Neuronal stem cell (in vitro differentiated cells): ENCODE results near the gene RFX1.

ENCODE experiments used
- DNase-seq: peaks from one replicate; pipeline ENCODE4 v3.0.0-alpha.2; 2013; ENCODE audit warnings: low spot score
- H2AFZ ChIP-seq: one replicate; pipeline ENCODE4 v1.6.1; 2013; ENCODE audit warnings: mild to moderate bottlenecking, low read length, inconsistent platforms
- H2AK5ac ChIP-seq: 2 replicates; pipeline ENCODE4 v1.6.1; 2013; ENCODE audit warnings: low read depth, mild to moderate bottlenecking, inconsistent platforms, low read length, moderate library complexity, mixed read lengths
- H2BK120ac ChIP-seq: 2 replicates; pipeline ENCODE4 v1.6.1; 2013; ENCODE audit warnings: low read depth, mild to moderate bottlenecking, inconsistent platforms, low read length, moderate library complexity, mixed read lengths
- H2BK12ac ChIP-seq: one replicate; pipeline ENCODE4 v1.6.1; 2013; ENCODE audit warnings: low read length, inconsistent platforms
- H2BK15ac ChIP-seq: 2 replicates; pipeline ENCODE4 v1.6.1; 2013; ENCODE audit warnings: mild to moderate bottlenecking, low read length, inconsistent platforms, mixed read lengths
- H2BK5ac ChIP-seq: one replicate; pipeline ENCODE4 v1.6.1; 2013; ENCODE audit warnings: inconsistent platforms, mild to moderate bottlenecking, low read length, moderate library complexity
- H3K14ac ChIP-seq: one replicate; pipeline ENCODE4 v1.6.1; 2013; ENCODE audit warnings: low read length, inconsistent platforms
- H3K18ac ChIP-seq: 2 replicates; pipeline ENCODE4 v1.6.1; 2013; ENCODE audit warnings: low read length, inconsistent platforms
- H3K23ac ChIP-seq: 2 replicates; pipeline ENCODE4 v1.6.1; 2013; ENCODE audit warnings: low read depth, mild to moderate bottlenecking, mixed read lengths, low read length, inconsistent platforms; ENCODE audit not compliant: poor library complexity
- H3K27ac ChIP-seq: replicated peaks from 3 replicates; pipeline ENCODE4 v1.5.1; 2013; ENCODE audit warnings: low read length, inconsistent platforms
- H3K27me3 ChIP-seq, 3 experiments: 2 replicates each; pipeline ENCODE4 v1.6.1; 2013; ENCODE audit warnings: low read length in 3 of 3, mild to moderate bottlenecking in 2 of 3, inconsistent platforms in 1 of 3, low read depth in 1 of 3, mixed read lengths in 1 of 3, moderate library complexity in 1 of 3; ENCODE audit not compliant: control insufficient read depth in 3 of 3, insufficient read depth in 3 of 3
- H3K36me3 ChIP-seq, 2 donors: replicated peaks in 1 of 2; 2 replicates each; pipeline ENCODE4 v1.6.1; 2013; ENCODE audit warnings: low read length in 2 of 2; ENCODE audit not compliant: control insufficient read depth in 2 of 2, insufficient read depth in 2 of 2
- H3K4ac ChIP-seq: 2 replicates; pipeline ENCODE4 v1.6.1; 2013; ENCODE audit warnings: inconsistent platforms, mild to moderate bottlenecking, low read length, moderate library complexity
- H3K4me1 ChIP-seq, 2 donors: 1 replicate in 1 of 2; 2 replicates in 1 of 2; pipeline ENCODE4 v1.6.1; 2013; ENCODE audit warnings: low read length in 2 of 2, low read depth in 1 of 2; ENCODE audit not compliant: control insufficient read depth in 2 of 2, insufficient read depth in 1 of 2
- H3K4me2 ChIP-seq: one replicate; pipeline ENCODE4 v1.6.1; 2013; ENCODE audit warnings: mild to moderate bottlenecking, low read length, inconsistent platforms; ENCODE audit not compliant: insufficient read depth, poor library complexity, severe bottlenecking
- H3K4me3 ChIP-seq, 2 donors: 2 replicates each; pipeline ENCODE4 v1.5.1; 2013; ENCODE audit warnings: low read length in 2 of 2, mild to moderate bottlenecking in 2 of 2, inconsistent platforms in 1 of 2, moderate library complexity in 1 of 2
- H3K79me1 ChIP-seq: one replicate; pipeline ENCODE4 v1.6.1; 2013; ENCODE audit warnings: low read depth, mild to moderate bottlenecking, inconsistent platforms, low read length, moderate library complexity
- H3K9ac ChIP-seq: one replicate; pipeline ENCODE4 v1.6.1; 2013; ENCODE audit warnings: mild to moderate bottlenecking, low read depth, low read length, inconsistent platforms; ENCODE audit not compliant: poor library complexity
- H3K9me3 ChIP-seq, 2 donors: replicated peaks in 1 of 2; 2 replicates each; pipeline versions ENCODE3 to v1.6.1; 2013; ENCODE audit warnings: low read length in 2 of 2, mild to moderate bottlenecking in 2 of 2, inconsistent platforms in 1 of 2, low read depth in 1 of 2, mixed read lengths in 1 of 2, moderate library complexity in 1 of 2; ENCODE audit not compliant: control insufficient read depth in 2 of 2, insufficient read depth in 1 of 2
- H4K8ac ChIP-seq: one replicate; pipeline ENCODE4 v1.6.1; 2013; ENCODE audit warnings: low read depth, mild to moderate bottlenecking, inconsistent platforms, low read length, moderate library complexity
- H4K91ac ChIP-seq: one replicate; pipeline ENCODE4 v1.6.1; 2013; ENCODE audit warnings: low read length, low read depth, mild to moderate bottlenecking, inconsistent platforms; ENCODE audit not compliant: poor library complexity
- WGBS, 2 donors: extraction: QIAGEN DNeasy Blood & Tissue Kit; methylation state at CpG; one replicate each; pipeline ENCODE4 v1.1.7; 2013; ENCODE audit warnings: missing lambda C conversion rate in 2 of 2, mixed read lengths in 1 of 2; ENCODE audit not compliant: insufficient read length in 2 of 2, insufficient replicate concordance in 1 of 2; ENCODE audit errors: extremely low coverage in 2 of 2; 5-methylcytosine and 5-hydroxymethylcytosine counted together

RFX1 gene

DNA sequence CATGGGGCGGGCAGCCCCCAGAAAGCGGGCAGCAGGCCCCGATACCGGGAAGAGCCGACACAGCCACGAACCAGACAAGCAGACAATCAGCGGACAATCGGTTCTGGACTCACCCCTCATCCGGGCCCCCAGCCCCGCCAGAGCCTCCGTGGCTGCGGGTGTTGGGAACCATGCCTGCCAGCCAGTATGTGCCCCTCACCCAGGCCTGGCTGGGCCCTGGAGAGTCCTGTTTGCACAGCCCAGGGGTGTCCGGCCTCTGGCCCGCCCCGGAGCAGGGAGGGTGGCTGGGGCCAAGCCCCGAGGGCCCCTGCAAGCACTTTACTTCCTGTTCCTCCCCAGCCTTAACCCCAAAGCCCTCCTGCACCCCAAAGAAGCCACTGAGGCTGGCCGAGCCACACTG lies 75.7 kb downstream of the RFX1 start:
- H4K8ac ChIP-seq = no peak overlapping the region
- WGBS, 2 donors = no CpG with 5 or more reads among the region's 17 CpGs
- H2BK5ac ChIP-seq = peak overlapping the region; percentile 53
- H3K18ac ChIP-seq = no peak overlapping the region
- H3K23ac ChIP-seq = no peak overlapping the region
- peaks cover 24 to 30% of the 10 kb centered on the region in 2 donors for H3K36me3 ChIP-seq
- no peaks in the 10 kb centered on the region for H3K79me1 ChIP-seq
- no peaks in the 10 kb centered on the region for H3K9me3 ChIP-seq
- no peak overlapping the region for H3K4me3 ChIP-seq
- peaks cover 0 to 7% of the 10 kb centered on the region in 2 donors for H3K4me1 ChIP-seq
- DNase-seq = no peak
- H3K4ac ChIP-seq = no peak overlapping the region
- H3K14ac ChIP-seq = no peak overlapping the region
- no peak overlapping the region for H3K9ac ChIP-seq
- H2BK15ac ChIP-seq = no peak overlapping the region
- H2BK12ac ChIP-seq = no peak overlapping the region
- H2AFZ ChIP-seq = no peak overlapping the region
- H3K4me2 ChIP-seq = no peak overlapping the region
- H3K27me3 ChIP-seq = peaks cover 0 to 2% (median 0%) of the 10 kb centered on the region in 3 experiments
- H2AK5ac ChIP-seq = no peak overlapping the region
- H2BK120ac ChIP-seq = no peak overlapping the region
- no peak overlapping the region for H3K27ac ChIP-seq
- H4K91ac ChIP-seq = no peak overlapping the region

- H4K8ac ChIP-seq = no peak overlapping the region
- no peak overlapping the region for H3K27ac ChIP-seq
- no peak overlapping the region for H4K91ac ChIP-seq
- no peak overlapping the region for H2BK12ac ChIP-seq
- peaks cover 26 to 34% of the 10 kb centered on the region in 2 donors for H3K36me3 ChIP-seq
- no peak overlapping the region for H2AFZ ChIP-seq
- peak overlapping the region; percentile 53 for H3K4ac ChIP-seq
- H3K4me2 ChIP-seq = no peak overlapping the region
- H3K18ac ChIP-seq = no peak overlapping the region
- no peak overlapping the region for H2BK15ac ChIP-seq
- no peak overlapping the region for H3K4me3 ChIP-seq
- H3K9ac ChIP-seq = no peak overlapping the region
- H2BK5ac ChIP-seq = peak overlapping the region; percentile 53
- H2AK5ac ChIP-seq = no peak overlapping the region
- H3K9me3 ChIP-seq = no peaks in the 10 kb centered on the region
- H3K14ac ChIP-seq = no peak overlapping the region
- no CpG with 5 or more reads among the region's 17 CpGs for WGBS, 2 donors
- no peak for DNase-seq
- H2BK120ac ChIP-seq = no peak overlapping the region
- peaks cover 0 to 2% (median 0%) of the 10 kb centered on the region in 3 experiments for H3K27me3 ChIP-seq
- no peaks in the 10 kb centered on the region for H3K79me1 ChIP-seq
- peaks cover 0 to 6% of the 10 kb centered on the region in 2 donors for H3K4me1 ChIP-seq
- H3K23ac ChIP-seq = no peak overlapping the region
Measured at GRCh38 chr19:13929956-13930355, 76.2 kb downstream of the RFX1 start.

DNA sequence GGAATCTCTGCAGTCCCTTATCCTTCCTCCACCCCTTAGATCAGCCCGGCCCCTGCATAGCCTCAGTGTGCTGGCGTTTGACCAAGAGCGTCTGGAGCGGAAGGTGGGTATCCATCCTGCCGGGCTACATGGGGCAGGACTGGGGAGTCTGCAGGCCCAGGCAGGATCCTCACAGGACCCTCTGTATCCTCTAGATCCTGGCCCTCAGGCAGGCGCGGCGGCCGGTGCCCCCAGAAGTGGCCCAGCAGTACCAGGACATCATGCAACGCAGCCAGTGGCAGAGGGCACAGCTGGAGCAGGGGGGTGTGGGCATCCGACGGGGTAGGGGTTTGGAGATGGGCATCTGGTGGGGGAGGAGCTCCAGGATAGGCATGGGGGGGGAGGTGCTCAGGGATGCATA lies 76.8 kb downstream of the RFX1 start:
- H2BK12ac ChIP-seq = no peak overlapping the region
- H4K8ac ChIP-seq = no peak overlapping the region
- H2AK5ac ChIP-seq = no peak overlapping the region
- H3K4ac ChIP-seq = no peak overlapping the region
- H3K4me1 ChIP-seq = no peaks in the 10 kb centered on the region
- no peaks in the 10 kb centered on the region for H3K27me3 ChIP-seq
- no peak overlapping the region for H3K18ac ChIP-seq
- H3K4me2 ChIP-seq = no peak overlapping the region
- H3K79me1 ChIP-seq = no peaks in the 10 kb centered on the region
- no peak overlapping the region for H3K23ac ChIP-seq
- H3K27ac ChIP-seq = no peak overlapping the region
- H2BK5ac ChIP-seq = no peak overlapping the region
- peaks cover 26 to 39% of the 10 kb centered on the region in 2 donors for H3K36me3 ChIP-seq
- H3K14ac ChIP-seq = no peak overlapping the region
- H2BK15ac ChIP-seq = no peak overlapping the region
- H2AFZ ChIP-seq = no peak overlapping the region
- H3K9me3 ChIP-seq = no peaks in the 10 kb centered on the region
- no peak overlapping the region for H2BK120ac ChIP-seq
- H3K9ac ChIP-seq = no peak overlapping the region
- no peak overlapping the region for H4K91ac ChIP-seq
- no peak overlapping the region for H3K4me3 ChIP-seq
- DNase-seq = no peak
- no CpG with 5 or more reads among the region's 12 CpGs for WGBS, 2 donors

DNA sequence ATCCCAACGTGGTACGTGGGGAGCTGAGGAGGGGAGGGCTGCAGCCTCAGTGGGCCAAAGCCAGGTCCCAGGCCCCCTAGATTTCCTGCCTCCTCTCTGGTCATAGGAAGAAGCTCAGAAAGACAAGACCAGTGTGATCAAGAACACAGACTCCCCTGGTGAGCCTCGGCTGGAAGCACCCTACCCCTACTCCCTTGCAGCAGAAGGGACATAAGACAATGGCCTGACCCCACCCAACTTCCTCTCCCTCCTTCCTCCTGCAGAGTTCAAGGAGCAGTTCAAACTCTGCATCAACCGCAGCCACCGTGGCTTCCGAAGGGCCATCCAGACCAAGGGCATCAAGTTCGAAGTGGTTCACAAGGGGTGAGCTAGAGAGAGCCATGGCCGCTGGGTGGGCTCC lies 79.4 kb downstream of the RFX1 start:
- DNase-seq = no peak
- no peak overlapping the region for H3K4me2 ChIP-seq
- no peak overlapping the region for H4K91ac ChIP-seq
- no peak overlapping the region for H3K23ac ChIP-seq
- no peak overlapping the region for H3K4me3 ChIP-seq
- H2AK5ac ChIP-seq = no peak overlapping the region
- H2AFZ ChIP-seq = no peak overlapping the region
- H3K36me3 ChIP-seq = peaks cover 38 to 58% of the 10 kb centered on the region in 2 donors
- no peak overlapping the region for H2BK15ac ChIP-seq
- H3K14ac ChIP-seq = no peak overlapping the region
- peak overlapping the region; percentile 37 for H3K9ac ChIP-seq
- no peak overlapping the region for H2BK120ac ChIP-seq
- H3K27ac ChIP-seq = no peak overlapping the region
- H3K79me1 ChIP-seq = peaks cover 2% of the 10 kb centered on the region
- H2BK12ac ChIP-seq = no peak overlapping the region
- H2BK5ac ChIP-seq = no peak overlapping the region
- no peaks in the 10 kb centered on the region for H3K9me3 ChIP-seq
- no peaks in the 10 kb centered on the region for H3K27me3 ChIP-seq
- no peak overlapping the region for H3K18ac ChIP-seq
- WGBS, 2 donors = no CpG with 5 or more reads among the region's 8 CpGs
- H3K4ac ChIP-seq = no peak overlapping the region
- no peaks in the 10 kb centered on the region for H3K4me1 ChIP-seq
- H4K8ac ChIP-seq = no peak overlapping the region
